ENCODE results near the gene ANAPC10. TPM values are rescaled to one million over a fixed set of nuclear protein-coding genes. Genes with fewer than 3 reads are reported as not detected.

ANAPC10 gene
- total and polyA plus RNA-seq, 10 donors: 12.0 to 42.2 (median 19.2) TPM

DNA sequence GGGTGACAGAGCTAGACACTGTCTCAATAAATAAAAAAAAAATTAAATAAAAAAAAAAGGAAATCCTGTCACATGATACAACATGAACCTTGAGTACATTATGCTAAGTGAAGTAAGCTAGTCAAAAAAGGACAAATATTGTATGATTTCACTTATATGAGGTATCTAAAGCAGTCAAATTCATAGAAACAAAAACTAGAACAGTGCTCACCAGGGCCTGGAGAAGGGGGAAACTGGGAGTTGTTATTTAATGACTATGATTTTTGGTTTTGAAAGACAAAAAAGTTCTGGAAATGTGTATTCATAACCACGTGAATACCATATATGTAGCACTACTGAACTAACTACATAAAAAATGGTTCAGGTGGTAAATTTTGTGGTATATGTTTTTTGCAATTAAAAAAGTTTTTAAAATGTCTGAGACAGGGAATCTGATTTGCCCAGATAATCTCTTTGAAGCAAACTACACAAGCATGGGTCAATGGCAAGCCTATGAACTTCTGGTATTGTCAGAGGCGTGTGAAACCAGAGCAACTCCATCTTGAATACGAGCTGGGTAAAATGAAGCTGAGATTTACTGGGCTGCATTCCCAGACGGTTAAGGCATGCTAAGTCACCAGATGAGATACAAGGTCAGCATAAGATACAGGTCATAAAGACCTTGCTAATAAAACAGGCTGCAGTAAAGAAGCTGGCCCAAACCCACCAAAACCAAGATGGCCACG lies 42.3 kb downstream of the ANAPC10 start:
- no peak overlapping the region for H3K27ac ChIP-seq
- H3K4me3 ChIP-seq: no peak overlapping the region
- intact Hi-C loops (cut with DNase I; ENCODE audit: low total_unique reads): no loop called here
- 85 to 97% (median 94%) methylated on average over 5 of the region's 5 CpGs for WGBS, 5 donors
- DNase-seq: no peak
- no peaks in the 10 kb centered on the region for H3K9me3 ChIP-seq
- H3K4me1 ChIP-seq: peaks cover 0 to 24% (median 1%) of the 10 kb centered on the region in 6 donors
- no peak for TF ChIP-seq POLR2AphosphoS5 (IDR thresholded peaks at IDR 0.05)
- TF ChIP-seq, protein P1, sequence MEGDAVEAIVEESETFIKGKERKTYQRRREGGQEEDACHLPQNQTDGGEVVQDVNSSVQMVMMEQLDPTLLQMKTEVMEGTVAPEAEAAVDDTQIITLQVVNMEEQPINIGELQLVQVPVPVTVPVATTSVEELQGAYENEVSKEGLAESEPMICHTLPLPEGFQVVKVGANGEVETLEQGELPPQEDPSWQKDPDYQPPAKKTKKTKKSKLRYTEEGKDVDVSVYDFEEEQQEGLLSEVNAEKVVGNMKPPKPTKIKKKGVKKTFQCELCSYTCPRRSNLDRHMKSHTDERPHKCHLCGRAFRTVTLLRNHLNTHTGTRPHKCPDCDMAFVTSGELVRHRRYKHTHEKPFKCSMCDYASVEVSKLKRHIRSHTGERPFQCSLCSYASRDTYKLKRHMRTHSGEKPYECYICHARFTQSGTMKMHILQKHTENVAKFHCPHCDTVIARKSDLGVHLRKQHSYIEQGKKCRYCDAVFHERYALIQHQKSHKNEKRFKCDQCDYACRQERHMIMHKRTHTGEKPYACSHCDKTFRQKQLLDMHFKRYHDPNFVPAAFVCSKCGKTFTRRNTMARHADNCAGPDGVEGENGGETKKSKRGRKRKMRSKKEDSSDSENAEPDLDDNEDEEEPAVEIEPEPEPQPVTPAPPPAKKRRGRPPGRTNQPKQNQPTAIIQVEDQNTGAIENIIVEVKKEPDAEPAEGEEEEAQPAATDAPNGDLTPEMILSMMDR (IDR thresholded peaks at IDR 0.05 in 8 of 11, conservative IDR thresholded peaks at IDR 0.05 in 3 of 11): no peak
- no peak for TF ChIP-seq POLR2A (IDR thresholded peaks at IDR 0.05)
- H3K36me3 ChIP-seq: peaks cover 0 to 10% (median 1%) of the 10 kb centered on the region in 6 donors
- no peaks in the 10 kb centered on the region for H3K27me3 ChIP-seq (replicated peaks in 1 of 7)

- no peak overlapping the region for H3K4me3 ChIP-seq
- H3K36me3 ChIP-seq: peaks cover 0 to 17% (median 4%) of the 10 kb centered on the region in 6 donors
- H3K27ac ChIP-seq: no peak overlapping the region
- no peaks in the 10 kb centered on the region for H3K4me1 ChIP-seq
- intact Hi-C loops (cut with DNase I; ENCODE audit: low total_unique reads): no loop called here
- no peak for DNase-seq
- no peak for TF ChIP-seq POLR2A (IDR thresholded peaks at IDR 0.05)
- TF ChIP-seq POLR2AphosphoS5 (IDR thresholded peaks at IDR 0.05): no peak
- TF ChIP-seq, protein P1 (IDR thresholded peaks at IDR 0.05 in 8 of 11, conservative IDR thresholded peaks at IDR 0.05 in 3 of 11): no peak
- 88 to 95% (median 93%) methylated on average over 1 of the region's 1 CpG for WGBS, 5 donors
- H3K27me3 ChIP-seq (replicated peaks in 1 of 7): no peaks in the 10 kb centered on the region
- H3K9me3 ChIP-seq: no peaks in the 10 kb centered on the region
Measured at GRCh38 chr4:145049241-145049640, 48.8 kb downstream of the ANAPC10 start.

DNA sequence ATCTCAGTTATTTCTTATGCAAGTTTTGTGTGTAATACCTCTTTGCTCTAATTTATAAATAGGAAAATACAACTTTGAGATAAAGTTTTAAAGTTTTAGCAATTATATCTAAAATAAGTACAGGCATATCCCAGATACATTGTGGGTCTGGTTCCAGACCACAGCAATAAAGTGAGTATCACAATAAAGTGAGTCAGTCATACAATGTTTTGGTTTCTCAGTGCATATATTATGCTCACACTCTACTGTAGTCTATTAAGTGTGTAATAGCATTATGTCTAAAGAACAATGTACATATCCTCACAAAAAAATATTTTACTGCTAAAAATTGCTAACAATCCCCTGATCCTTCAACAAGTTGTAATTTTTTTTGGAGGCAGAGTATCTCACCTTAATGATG lies 49.2 kb downstream of the ANAPC10 start:
- intact Hi-C loops (cut with DNase I; ENCODE audit: low total_unique reads): no loop called here
- DNase-seq: no peak
- Histone ChIP-seq H3K27me3 (replicated peaks in 1 of 7) (no peaks in the 10 kb centered on the region), H3K4me1 (no peaks in the 10 kb centered on the region), H3K27ac (no peak overlapping the region), H3K9me3 (no peaks in the 10 kb centered on the region), H3K4me3 (no peak overlapping the region), H3K36me3 (peaks cover 0 to 16% (median 4%) of the 10 kb centered on the region in 6 donors)
- TF ChIP-seq, protein P1 (IDR thresholded peaks at IDR 0.05 in 8 of 11, conservative IDR thresholded peaks at IDR 0.05 in 3 of 11): no peak
- TF ChIP-seq POLR2AphosphoS5 (IDR thresholded peaks at IDR 0.05) (no peak), POLR2A (IDR thresholded peaks at IDR 0.05) (no peak)

DNA sequence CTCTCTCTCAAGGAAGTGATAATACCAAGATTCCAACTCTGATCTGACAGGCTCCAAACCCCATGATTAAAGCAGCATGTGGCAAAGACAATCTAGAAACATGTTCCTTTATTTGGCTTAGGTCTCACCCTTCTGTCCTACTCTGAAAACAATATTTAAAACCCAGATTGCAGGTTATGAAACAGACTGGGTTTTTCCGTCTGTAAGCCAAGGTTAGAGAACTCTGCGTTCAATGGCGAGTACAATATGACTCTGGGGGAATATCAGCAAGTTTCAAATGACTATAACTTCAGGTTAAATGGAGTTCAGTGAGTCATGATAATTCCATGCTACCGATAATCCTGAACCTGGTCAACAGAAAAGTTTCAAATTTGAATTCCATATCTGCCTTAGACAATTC lies 50.8 kb downstream of the ANAPC10 start:
- no peak for DNase-seq
- WGBS, 5 donors: 72 to 90% (median 85%) methylated on average over 4 of the region's 4 CpGs
- TF ChIP-seq POLR2AphosphoS5 (IDR thresholded peaks at IDR 0.05) (no peak), POLR2A (IDR thresholded peaks at IDR 0.05) (no peak)
- TF ChIP-seq, protein P1 (IDR thresholded peaks at IDR 0.05 in 8 of 11, conservative IDR thresholded peaks at IDR 0.05 in 3 of 11): no peak
- Histone ChIP-seq H3K4me3 (no peak overlapping the region), H3K4me1 (no peaks in the 10 kb centered on the region), H3K36me3 (peaks cover 0 to 16% (median 4%) of the 10 kb centered on the region in 6 donors), H3K27me3 (replicated peaks in 1 of 7) (no peaks in the 10 kb centered on the region), H3K27ac (no peak overlapping the region), H3K9me3 (no peaks in the 10 kb centered on the region)
- intact Hi-C loops (cut with DNase I; ENCODE audit: low total_unique reads): no loop called here
